Keratinocyte (primary cell): ENCODE measurements around the gene RBMXL3. TPM values are rescaled to one million over a fixed set of nuclear protein-coding genes. Genes with fewer than 3 reads are reported as not detected.

Experiments
- DNase-seq: peaks from one replicate; pipeline ENCODE4 v3.0.0-alpha.2; 2011; ENCODE audit warnings: low read depth, missing footprints, low spot score
- FAIRE-seq: peaks from 2 replicates; lab custom pipeline; 2011; peaks lifted over from hg19 to GRCh38; lab: Jason Lieb, UNC
- H2AFZ ChIP-seq: 2 replicates; pipeline ENCODE4 v1.6.0; 2012; ENCODE audit warnings: low read length, control low read depth, inconsistent platforms; ENCODE audit not compliant: control insufficient read depth
- H3K27ac ChIP-seq: 2 replicates; pipeline ENCODE4 v1.5.1; 2011; ENCODE audit warnings: low read length; ENCODE audit not compliant: control insufficient read depth, insufficient read depth
- H3K27me3 ChIP-seq: 3 replicates; pipeline ENCODE4 v1.6.0; 2011; ENCODE audit warnings: low read length; ENCODE audit not compliant: control insufficient read depth, insufficient read depth; ENCODE audit errors: extremely low read depth
- H3K36me3 ChIP-seq, 2 experiments: 2 replicates in 1 of 2; 3 replicates in 1 of 2; pipeline ENCODE4 v1.5.1; 2011; ENCODE audit warnings: low read length in 2 of 2, mild to moderate bottlenecking in 1 of 2; ENCODE audit not compliant: control insufficient read depth in 2 of 2, insufficient read depth in 2 of 2; ENCODE audit errors: extremely low read depth in 1 of 2
- H3K4me1 ChIP-seq: 3 replicates; pipeline ENCODE4 v1.5.1; 2011; ENCODE audit warnings: low read length; ENCODE audit not compliant: control insufficient read depth, insufficient read depth; ENCODE audit errors: extremely low read depth
- H3K4me2 ChIP-seq: 3 replicates; pipeline ENCODE4 v1.6.0; 2011; ENCODE audit warnings: low read depth, low read length; ENCODE audit not compliant: control insufficient read depth, insufficient read depth; ENCODE audit errors: extremely low read depth
- H3K4me3 ChIP-seq, 3 experiments: fragments of 200-600 bp in 1 of 3; sonication (generic) in 1 of 3; 2 replicates in 2 of 3; 3 replicates in 1 of 3; pipeline ENCODE4 v1.5.1; 2011 to 2016; ENCODE audit warnings: low read length in 3 of 3, mild to moderate bottlenecking in 3 of 3, control low read depth in 2 of 3, inconsistent platforms in 1 of 3, low read depth in 1 of 3, mixed read lengths in 1 of 3, mixed run types in 1 of 3, moderate library complexity in 1 of 3; ENCODE audit not compliant: control insufficient read depth in 2 of 3, insufficient read depth in 2 of 3; ENCODE audit errors: extremely low read depth in 1 of 3
- H3K79me2 ChIP-seq: 2 replicates; pipeline ENCODE4 v1.6.0; 2012; ENCODE audit warnings: low read length; ENCODE audit not compliant: control insufficient read depth, insufficient read depth
- H3K9ac ChIP-seq: 3 replicates; pipeline ENCODE4 v1.6.0; 2011; ENCODE audit warnings: low read length; ENCODE audit not compliant: control insufficient read depth, insufficient read depth; ENCODE audit errors: extremely low read depth
- H3K9me1 ChIP-seq: 3 replicates; pipeline ENCODE4 v1.6.0; 2011; ENCODE audit warnings: low read length; ENCODE audit not compliant: control insufficient read depth, insufficient read depth; ENCODE audit errors: extremely low read depth
- H3K9me3 ChIP-seq: 2 replicates; pipeline ENCODE4 v1.5.1; 2012; ENCODE audit warnings: low read depth, low read length; ENCODE audit not compliant: control insufficient read depth
- H4K20me1 ChIP-seq: 3 replicates; pipeline ENCODE4 v1.6.0; 2011; ENCODE audit warnings: low read length; ENCODE audit not compliant: control insufficient read depth, insufficient read depth; ENCODE audit errors: extremely low read depth
- CTCF ChIP-seq, 3 experiments: IDR thresholded peaks in 1 of 3; conservative IDR thresholded peaks in 1 of 3; optimal IDR thresholded peaks in 1 of 3; 2 replicates in 2 of 3; 3 replicates in 1 of 3; pipeline versions ENCODE3 to v1.5.1; 2011; ENCODE audit warnings: low read length in 3 of 3, mild to moderate bottlenecking in 3 of 3, moderate library complexity in 2 of 3, control low read depth in 1 of 3, inconsistent platforms in 1 of 3; ENCODE audit not compliant: insufficient read depth in 2 of 3; ENCODE audit errors: extremely low read depth in 1 of 3
- EZH2 ChIP-seq: IDR thresholded peaks from one replicate; pipeline ENCODE4 v1.6.1; 2012; ENCODE audit warnings: inconsistent platforms, mild to moderate bottlenecking, low read length, moderate library complexity
- dilution Hi-C: fragments of 300-500 bp; cut with MboI; formaldehyde crosslinking; loops from one replicate; pipeline ENCODE4 v1.7.0; 2020; ENCODE audit warnings: low sequenced_read_pairs; ENCODE audit not compliant: extremely low pct_ligation_motif_present
- polyA minus RNA-seq, 3 experiments: library from RNA; depleted of rRNA, polyadenylated mRNA; stranded (reverse); fragments of >200 nt; gene quantifications; 1 replicate in 1 of 3; 2 replicates in 1 of 3; 3 replicates in 1 of 3; pipeline ENCODE4 v1.2.3, GENCODE V29; 2011
- polyA plus RNA-seq, 5 experiments: library from polyadenylated mRNA; depleted of rRNA in 3 of 5; stranded (reverse) in 3 of 5; stranded (forward) in 1 of 5; unstranded in 1 of 5; fragments of >200 nt; gene quantifications; 1 replicate in 1 of 5; 2 replicates in 3 of 5; 3 replicates in 1 of 5; pipeline versions ENCODE4 v1.2.1 to v1.2.3, GENCODE V29; 2011 to 2012; ENCODE audit warnings: missing spikeins in 2 of 5, low read depth in 1 of 5, low replicate concordance in 1 of 5

The RBMXL3 gene
- polyA plus RNA-seq (not detected in 3 replicates), polyA minus RNA-seq (not detected in 3 replicates)
- polyA plus RNA-seq (2011; ENCODE audit: low read depth): not detected
- not detected in 2 replicates for polyA plus RNA-seq (2011; cell fraction: cytosol; rRNA removed)
- not detected in 2 replicates for polyA plus RNA-seq (2011; cell fraction: nucleus; rRNA removed)
- polyA plus RNA-seq (2012; ENCODE audit: low replicate concordance): not detected in 2 replicates
- polyA minus RNA-seq (2011; cell fraction: cytosol; rRNA and poly(A)+ RNA removed): not detected
- not detected in 2 replicates for polyA minus RNA-seq (2011; cell fraction: nucleus; rRNA and poly(A)+ RNA removed)

GRCh38 chrX:115189110-115189509, at the start of gene RBMXL3:
TSS of gene RBMXL3 (plus strand) at chrX:115189410. CDS start at chrX:115189442, 32 bp downstream.
- no peak for FAIRE-seq
- H3K4me1 ChIP-seq: no peaks in the 10 kb centered on the region

GRCh38 chrX:115142057-115142456, 47.2 kb upstream of the RBMXL3 start:
- no peak overlapping the region for H3K9ac ChIP-seq
- H3K79me2 ChIP-seq: no peaks in the 10 kb centered on the region
- no peak overlapping the region for H3K4me2 ChIP-seq
- TF ChIP-seq CTCF (optimal IDR thresholded peaks at IDR 0.05 in 1 of 3, IDR thresholded peaks at IDR 0.05 in 1 of 3, conservative IDR thresholded peaks at IDR 0.05 in 1 of 3; ENCODE audit: extremely low read depth in 1 of 3, insufficient read depth in 2 of 3, low read length in 3 of 3): no peak
- H4K20me1 ChIP-seq: no peaks in the 10 kb centered on the region
- H3K9me3 ChIP-seq: no peaks in the 10 kb centered on the region
- H3K27ac ChIP-seq: no peak overlapping the region
- H2AFZ ChIP-seq: no peak overlapping the region
- H3K4me3 ChIP-seq: no peak overlapping the region
- DNase-seq (no peak), FAIRE-seq (no peak)
- dilution Hi-C loops: no loop called here
- H3K4me1 ChIP-seq: no peaks in the 10 kb centered on the region
- H3K9me1 ChIP-seq: no peaks in the 10 kb centered on the region
- no peaks in the 10 kb centered on the region for H3K27me3 ChIP-seq
- H3K36me3 ChIP-seq: no peaks in the 10 kb centered on the region

More at GRCh38 chrX:115189110-115189509, at the start of gene RBMXL3:
- no peaks in the 10 kb centered on the region for H3K36me3 ChIP-seq
- no peaks in the 10 kb centered on the region for H3K9me1 ChIP-seq
- no peak within 1 kb of the TSS for H3K4me2 ChIP-seq
- H3K9me3 ChIP-seq: peaks cover 2% of the 10 kb centered on the region
- no peaks in the 10 kb centered on the region for H4K20me1 ChIP-seq
- no peak within 1 kb of the TSS for H3K9ac ChIP-seq
- H3K27me3 ChIP-seq: no peaks in the 10 kb centered on the region
- H2AFZ ChIP-seq: no peak within 1 kb of the TSS
- no peaks in the 10 kb centered on the region for H3K79me2 ChIP-seq
- no peak for DNase-seq
- dilution Hi-C loops: no loop called here
- no peak within 1 kb of the TSS for H3K4me3 ChIP-seq
- TF ChIP-seq CTCF (optimal IDR thresholded peaks at IDR 0.05 in 1 of 3, IDR thresholded peaks at IDR 0.05 in 1 of 3, conservative IDR thresholded peaks at IDR 0.05 in 1 of 3; ENCODE audit: extremely low read depth in 1 of 3, insufficient read depth in 2 of 3, low read length in 3 of 3) (no peak), EZH2 (no peak)
- H3K27ac ChIP-seq: no peak within 1 kb of the TSS
